B cell (primary cell): ENCODE data around the gene USH1C.

Source experiments
- CTCF ChIP-seq: fragments of 200-600 bp; IDR thresholded peaks from one replicate; pipeline ENCODE4 v1.8.0; 2022; ENCODE audit warnings: antibody characterized with exemption, mild to moderate bottlenecking
- EZH2 ChIP-seq: IDR thresholded peaks from 2 replicates; pipeline ENCODE4 v1.6.1; 2012; ENCODE audit warnings: borderline replicate concordance, low read depth, mild to moderate bottlenecking, moderate library complexity, low read length; ENCODE audit not compliant: insufficient read depth, poor library complexity, severe bottlenecking

GRCh38 chr11:17552041-17552355 is 7.8 kb upstream of the USH1C start:
- TF ChIP-seq CTCF (no peak), EZH2 (no peak)
